ENCODE measurements around the gene STRA8.

The STRA8 gene

DNA sequence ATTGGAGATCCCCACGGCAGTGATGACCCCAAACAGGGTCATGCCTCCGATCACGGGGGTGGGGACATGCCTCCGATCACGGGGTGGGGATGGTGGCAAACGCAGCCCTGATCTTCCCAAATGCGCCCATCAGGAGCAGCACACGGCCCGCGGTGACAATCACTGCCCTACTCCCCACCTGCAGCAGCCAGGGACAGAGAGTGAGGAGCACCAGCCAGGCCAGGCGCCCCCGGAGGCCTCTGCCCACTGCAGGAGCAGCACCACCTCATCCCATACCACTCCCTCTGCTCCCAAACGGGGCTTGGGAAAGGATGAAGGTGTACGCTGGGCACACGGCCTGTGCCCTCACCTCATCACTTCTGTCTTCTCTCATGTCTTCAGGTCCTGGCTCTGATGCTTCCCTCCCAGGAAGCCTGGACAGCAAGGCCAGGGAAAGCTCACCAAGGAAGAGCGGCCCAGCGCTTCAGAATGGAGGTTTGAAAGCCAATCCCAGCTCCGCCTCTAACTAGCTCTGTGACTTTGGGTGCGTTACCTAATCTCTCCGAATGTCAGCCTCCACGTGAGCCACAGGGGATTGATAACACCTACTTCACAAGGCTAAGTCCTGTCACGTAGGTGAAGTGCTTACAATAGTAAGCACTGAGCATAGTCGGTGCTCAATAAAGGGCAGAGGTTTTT, 37.1 kb downstream of the STRA8 start:
- no peak for DNase-seq (ENCODE audit: low spot score)

DNA sequence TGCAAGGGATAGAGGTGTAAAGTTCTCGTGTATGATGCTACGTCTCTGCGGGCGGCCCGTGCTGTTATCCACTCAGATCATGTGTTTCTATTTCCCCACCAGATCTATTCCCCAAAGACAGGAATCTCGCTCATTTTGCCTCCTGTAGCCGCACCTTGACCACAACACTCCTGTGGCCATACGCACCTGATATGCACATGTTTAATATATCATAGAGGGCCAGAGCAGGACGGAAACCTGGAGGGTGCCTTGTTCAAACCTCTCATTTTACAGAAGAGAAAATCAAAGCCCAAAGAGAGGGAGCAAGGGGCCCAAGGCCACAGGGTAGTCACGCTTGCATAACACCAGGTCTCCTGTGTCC, 37.6 kb downstream of the STRA8 start:
- DNase-seq (ENCODE audit: low spot score) = no peak

DNA sequence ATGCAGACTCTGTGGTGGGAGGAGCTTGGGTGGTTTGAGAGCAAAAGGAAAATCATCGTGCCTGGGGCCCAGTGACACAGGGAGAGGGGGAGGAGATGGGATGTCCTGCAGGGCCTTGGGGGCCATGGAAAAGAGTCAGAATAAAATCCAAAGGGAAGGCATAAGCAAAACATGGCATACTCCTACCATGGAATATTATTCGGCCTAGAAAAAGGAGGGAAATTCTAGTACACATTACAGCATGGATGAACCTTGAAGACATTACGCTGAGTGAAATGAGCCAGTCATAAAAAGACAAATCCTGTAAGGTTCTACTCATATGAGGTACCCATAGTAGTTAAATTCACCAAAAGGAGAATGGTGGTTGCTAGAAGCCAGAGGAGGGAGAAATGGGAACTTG, 38.7 kb downstream of the STRA8 start:
- DNase-seq (ENCODE audit: low spot score) = no peak

- DNase-seq (ENCODE audit: low spot score) = no peak
Observed at GRCh38 chr7:135273581-135273980, 39.9 kb downstream of the STRA8 start.

- peak; percentile 77 for DNase-seq (ENCODE audit: low spot score)
Observed at GRCh38 chr7:135274495-135275268, 41.0 kb downstream of the STRA8 start.

DNA sequence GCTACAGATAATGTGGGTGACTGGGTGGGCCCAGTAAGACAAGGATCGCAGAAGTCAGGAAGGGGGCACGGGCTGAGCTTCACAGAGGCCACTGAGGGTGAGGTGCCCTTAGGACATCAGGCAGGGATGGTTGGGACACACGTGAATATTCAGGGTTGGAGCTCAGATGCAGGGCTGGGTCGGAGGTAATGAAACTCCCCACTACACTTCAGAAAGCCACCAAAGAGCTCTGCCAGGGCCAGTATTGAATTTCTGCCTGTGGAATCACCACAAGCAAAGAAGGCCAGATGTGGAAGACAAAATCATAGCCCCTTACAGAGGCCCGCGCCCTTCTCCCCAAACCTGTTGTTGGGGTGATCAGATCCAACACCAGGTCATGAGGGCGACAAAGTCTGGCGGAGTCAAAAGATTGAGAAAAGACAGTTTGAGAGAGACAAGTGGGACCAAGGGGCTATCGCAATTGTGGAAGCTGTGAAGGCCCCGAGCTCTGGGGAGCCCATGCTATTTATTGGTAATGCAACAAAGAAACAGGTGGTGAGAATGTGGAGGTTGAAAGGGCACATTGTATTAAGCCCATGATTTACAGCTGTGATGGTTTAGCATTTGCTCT, 42.4 kb downstream of the STRA8 start:
- DNase-seq (ENCODE audit: low spot score) = no peak

DNA sequence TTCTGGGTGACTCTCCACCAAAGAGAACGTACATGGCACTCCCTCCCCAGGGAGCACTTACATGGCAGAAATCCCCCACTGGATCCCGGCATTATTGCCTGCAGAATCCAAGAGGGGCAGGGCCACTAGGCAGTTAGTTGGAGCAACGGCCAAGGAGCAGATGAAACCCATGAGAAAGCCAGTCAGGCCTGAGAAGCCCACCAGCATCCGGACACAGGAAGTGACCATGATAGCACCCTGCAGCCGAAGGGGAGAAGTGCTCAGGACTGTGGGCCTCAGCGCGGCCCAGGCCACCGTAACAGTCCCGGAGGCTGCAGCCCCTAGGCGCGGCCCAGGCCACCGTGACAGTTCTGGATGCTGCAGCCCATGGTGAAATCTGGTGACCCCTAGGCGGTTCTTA, 43.5 kb downstream of the STRA8 start:
- DNase-seq (ENCODE audit: low spot score) = no peak

- peak; percentile 93 for DNase-seq (ENCODE audit: low spot score)
Observed at GRCh38 chr7:135281363-135281949, 47.8 kb downstream of the STRA8 start.

- DNase-seq (ENCODE audit: low spot score) = no peak
Observed at GRCh38 chr7:135282561-135283254, 49.1 kb downstream of the STRA8 start.

DNA sequence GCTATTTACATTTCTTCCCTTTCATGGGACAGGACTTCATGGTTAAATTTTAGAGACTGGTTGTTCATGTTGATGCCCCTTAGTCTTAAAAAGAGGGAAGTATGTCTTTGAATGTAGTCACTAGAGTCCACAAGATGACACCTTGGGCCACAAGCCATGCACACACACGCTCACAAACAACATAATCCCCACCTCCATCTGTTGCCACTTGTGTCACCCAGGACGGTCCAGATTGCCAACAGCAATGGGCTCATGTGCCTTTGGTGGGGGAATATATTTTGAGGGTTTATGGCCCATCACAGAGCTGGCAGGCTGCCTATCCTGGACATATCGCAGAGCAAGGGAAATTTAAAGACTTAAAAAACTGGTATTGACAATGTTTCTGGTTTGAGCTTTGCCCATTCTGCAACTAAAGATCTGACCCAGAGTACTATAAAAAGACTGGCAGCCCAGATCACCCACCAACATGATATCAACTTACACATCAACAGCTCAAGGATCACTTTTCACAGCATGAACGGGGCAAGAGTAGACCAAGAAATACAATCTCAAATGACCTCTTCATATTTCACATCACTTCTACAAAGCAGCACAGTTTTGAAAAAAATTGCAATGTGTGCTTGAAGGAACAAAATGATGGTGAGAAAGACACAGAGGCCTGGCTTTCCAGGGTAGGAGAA, 50.5 kb downstream of the STRA8 start:
- DNase-seq (ENCODE audit: low spot score) = no peak

DNA sequence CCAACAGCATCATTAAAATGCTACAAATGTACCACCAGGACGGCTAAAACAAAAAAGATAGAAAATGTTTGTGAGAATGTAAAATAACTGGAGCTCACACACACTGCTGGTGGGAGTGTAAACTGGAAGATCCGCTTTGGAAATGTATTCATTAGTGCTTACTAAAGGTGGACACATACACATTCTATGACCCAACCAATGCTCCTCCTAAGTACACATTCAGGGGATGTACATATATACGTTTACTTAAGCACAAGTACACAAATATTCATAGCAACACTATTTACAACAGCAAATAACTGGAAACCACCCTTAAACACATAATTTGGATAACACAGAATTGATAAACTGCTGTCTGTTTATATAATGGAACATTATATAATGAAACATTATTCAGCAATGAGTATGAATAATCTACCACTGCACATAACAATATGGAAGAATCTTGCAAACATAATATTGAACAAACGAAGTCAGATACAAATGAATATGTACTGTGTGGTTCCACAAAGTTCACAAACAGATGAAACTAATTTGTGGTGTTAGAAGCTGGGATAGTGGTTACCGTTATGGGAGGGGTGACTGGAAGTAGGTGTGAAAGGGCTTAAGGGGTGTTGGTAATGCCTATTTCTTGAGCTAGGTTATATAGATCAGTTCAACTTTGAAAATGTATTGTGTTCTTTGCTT, 52.1 kb downstream of the STRA8 start:
- DNase-seq (ENCODE audit: low spot score) = no peak

- DNase-seq (ENCODE audit: low spot score) = no peak
Observed at GRCh38 chr7:135286876-135287275, 53.2 kb downstream of the STRA8 start.

DNA sequence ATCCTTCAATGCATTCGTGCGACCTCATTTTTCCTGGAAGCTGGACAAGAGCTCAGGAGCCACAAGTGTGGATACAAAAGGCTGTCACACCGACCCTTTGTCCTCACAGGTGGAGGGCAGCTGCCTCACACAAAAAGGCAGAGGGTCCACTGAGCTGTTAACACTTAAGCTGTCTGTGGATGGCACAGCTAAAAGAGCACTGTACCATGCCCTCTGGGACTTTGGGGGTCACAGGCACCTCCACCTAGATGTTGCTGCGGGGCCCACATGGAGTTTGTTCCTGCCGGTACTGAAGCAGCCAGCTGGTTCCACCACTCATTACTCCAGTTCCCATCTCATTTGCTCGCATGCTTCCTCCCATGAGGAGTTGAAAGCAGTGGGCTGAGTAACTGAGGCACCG, 57.0 kb downstream of the STRA8 start:
- no peak for DNase-seq (ENCODE audit: low spot score)

- no peak for DNase-seq (ENCODE audit: low spot score)
Observed at GRCh38 chr7:135291809-135292253, 58.2 kb downstream of the STRA8 start.

- DNase-seq (ENCODE audit: low spot score) = no peak
Observed at GRCh38 chr7:135299235-135299634, 65.6 kb downstream of the STRA8 start.

- DNase-seq (ENCODE audit: low spot score) = no peak
Observed at GRCh38 chr7:135300913-135301765, 67.5 kb downstream of the STRA8 start.
